Effector memory CD4-positive, alpha-beta T cell (primary cell): ENCODE results near the gene TPSAB1.

ENCODE experiments used
- DNase-seq, 3 donors: peaks; one replicate each; pipeline ENCODE4 v3.0.0-alpha.2; 2020
- H3K27ac ChIP-seq: 2 replicates; pipeline ENCODE4 v1.7.0; 2013; ENCODE audit warnings: mild to moderate bottlenecking, low read length, moderate library complexity; ENCODE audit not compliant: insufficient read depth, poor library complexity, severe bottlenecking
- H3K27me3 ChIP-seq: replicated peaks from 2 replicates; pipeline ENCODE4 v1.7.0; 2013; ENCODE audit warnings: mild to moderate bottlenecking, low read length; ENCODE audit not compliant: insufficient read depth, control insufficient read depth, poor library complexity, severe bottlenecking
- H3K36me3 ChIP-seq: 2 replicates; pipeline ENCODE4 v1.7.0; 2013; ENCODE audit warnings: mild to moderate bottlenecking, low read length, moderate library complexity; ENCODE audit not compliant: control insufficient read depth, insufficient read depth
- H3K4me1 ChIP-seq: 2 replicates; pipeline ENCODE4 v1.7.0; 2013; ENCODE audit warnings: low read length, mild to moderate bottlenecking; ENCODE audit not compliant: control insufficient read depth, insufficient read depth, poor library complexity, severe bottlenecking
- H3K4me3 ChIP-seq: 2 replicates; pipeline ENCODE4 v1.7.0; 2013; ENCODE audit warnings: low read length, low read depth, mild to moderate bottlenecking; ENCODE audit not compliant: insufficient read depth, poor library complexity, severe bottlenecking
- H3K9me3 ChIP-seq: 2 replicates; pipeline ENCODE4 v1.7.0; 2013; ENCODE audit warnings: mild to moderate bottlenecking, low read length, moderate library complexity; ENCODE audit not compliant: control insufficient read depth

The TPSAB1 gene

GRCh38 chr16:1285669-1286512 is 45.4 kb downstream of the TPSAB1 start:
- Histone ChIP-seq H3K9me3 (no peaks in the 10 kb centered on the region), H3K36me3 (no peaks in the 10 kb centered on the region), H3K27ac (no peak overlapping the region), H3K4me1 (peaks cover 3% of the 10 kb centered on the region), H3K27me3 (peaks cover 10% of the 10 kb centered on the region), H3K4me3 (no peak overlapping the region)
- DNase-seq: no peak

- no peak for DNase-seq
- H3K27me3 ChIP-seq: peaks cover 10% of the 10 kb centered on the region
- no peaks in the 10 kb centered on the region for H3K9me3 ChIP-seq
- no peak overlapping the region for H3K4me3 ChIP-seq
- H3K27ac ChIP-seq: no peak overlapping the region
- no peaks in the 10 kb centered on the region for H3K36me3 ChIP-seq
- H3K4me1 ChIP-seq: peaks cover 3% of the 10 kb centered on the region
Observed at GRCh38 chr16:1286513-1287094, 46.1 kb downstream of the TPSAB1 start.

GRCh38 chr16:1287982-1288670 is 47.6 kb downstream of the TPSAB1 start:
- Histone ChIP-seq H3K36me3 (no peaks in the 10 kb centered on the region), H3K9me3 (no peaks in the 10 kb centered on the region), H3K4me1 (peaks cover 3% of the 10 kb centered on the region), H3K27me3 (peaks cover 10% of the 10 kb centered on the region), H3K27ac (no peak overlapping the region), H3K4me3 (no peak overlapping the region)
- DNase-seq: no peak

- peaks cover 10% of the 10 kb centered on the region for H3K27me3 ChIP-seq
- no peaks in the 10 kb centered on the region for H3K36me3 ChIP-seq
- H3K4me3 ChIP-seq: no peak overlapping the region
- no peak for DNase-seq
- no peaks in the 10 kb centered on the region for H3K9me3 ChIP-seq
- no peak overlapping the region for H3K27ac ChIP-seq
- H3K4me1 ChIP-seq: peaks cover 3% of the 10 kb centered on the region
Observed at GRCh38 chr16:1288813-1289476, 48.4 kb downstream of the TPSAB1 start.

- Histone ChIP-seq H3K9me3 (no peaks in the 10 kb centered on the region), H3K36me3 (no peaks in the 10 kb centered on the region), H3K4me1 (peaks cover 3% of the 10 kb centered on the region), H3K27me3 (peaks cover 10% of the 10 kb centered on the region), H3K27ac (no peak overlapping the region), H3K4me3 (no peak overlapping the region)
- DNase-seq: no peak
Observed at GRCh38 chr16:1289477-1289866, 49.0 kb downstream of the TPSAB1 start.

- Histone ChIP-seq H3K4me3 (no peak overlapping the region), H3K27me3 (peaks cover 10% of the 10 kb centered on the region), H3K9me3 (no peaks in the 10 kb centered on the region), H3K4me1 (peaks cover 3% of the 10 kb centered on the region), H3K27ac (no peak overlapping the region), H3K36me3 (no peaks in the 10 kb centered on the region)
- no peak for DNase-seq
Observed at GRCh38 chr16:1290063-1290501, 49.6 kb downstream of the TPSAB1 start.

GRCh38 chr16:1290860-1291575 is 50.5 kb downstream of the TPSAB1 start:
- Histone ChIP-seq H3K4me1 (peaks cover 3% of the 10 kb centered on the region), H3K27ac (no peak overlapping the region), H3K4me3 (no peak overlapping the region), H3K27me3 (peaks cover 10% of the 10 kb centered on the region), H3K36me3 (no peaks in the 10 kb centered on the region), H3K9me3 (no peaks in the 10 kb centered on the region)
- no peak for DNase-seq

DNA sequence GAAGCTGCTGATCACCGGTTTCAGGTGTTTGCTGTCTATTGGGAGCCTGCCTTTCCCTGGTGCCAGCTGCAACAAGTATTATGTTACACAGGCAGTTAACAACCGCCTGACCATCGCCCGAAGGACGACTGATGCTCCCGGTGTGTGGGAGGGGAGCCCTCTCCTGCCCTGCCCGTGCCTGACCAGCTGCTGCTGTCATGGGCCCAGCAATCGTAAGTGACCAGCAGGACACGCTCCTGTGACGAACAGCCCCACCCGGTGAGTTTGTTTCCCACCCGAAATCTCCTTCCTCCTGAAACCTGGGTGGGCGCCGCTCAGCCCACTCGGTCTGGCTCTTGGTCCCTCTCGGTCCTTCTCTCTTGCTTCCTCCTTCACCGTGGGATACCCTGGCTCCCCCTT is 51.1 kb downstream of the TPSAB1 start:
- no peak overlapping the region for H3K4me3 ChIP-seq
- H3K9me3 ChIP-seq: no peaks in the 10 kb centered on the region
- no peaks in the 10 kb centered on the region for H3K36me3 ChIP-seq
- H3K27ac ChIP-seq: no peak overlapping the region
- no peak for DNase-seq
- peaks cover 3% of the 10 kb centered on the region for H3K4me1 ChIP-seq
- peaks cover 10% of the 10 kb centered on the region for H3K27me3 ChIP-seq
